Activated T-helper 1 cell treated with anti-CD3 and anti-CD28 coated beads, Interleukin-12 subunit alpha, Interleukin-12 subunit beta, Interleukin-2, Interleukin-4 antibody, amounts not matched to agents 30 ng/mL and 10 ng/mL and 1 ng/mL, durations not matched to agents 14 hours and 24 hours and 36 hours (primary cell): ENCODE data around the gene EPHB1. TPM values are rescaled to one million over a fixed set of nuclear protein-coding genes. Genes with fewer than 3 reads are reported as not detected.
"Not testable (repeated sequence)": the region's sequence is repeated elsewhere in the genome, so short reads cannot be mapped to it uniquely, and the experiment has no call there.

Experiments
- DNase-seq: peaks from one replicate; pipeline ENCODE4 v3.0.0; 2021; ENCODE audit warnings: low spot score
- H3K27ac Mint-ChIP-seq: one replicate; pipeline ENCODE4 v1.8.0; 2021; ENCODE audit warnings: mild to moderate bottlenecking, mixed read lengths
- H3K27me3 Mint-ChIP-seq: one replicate; pipeline ENCODE4 v1.8.0; 2022; ENCODE audit warnings: mild to moderate bottlenecking, moderate library complexity, mixed read lengths; ENCODE audit not compliant: insufficient read depth
- H3K36me3 Mint-ChIP-seq: one replicate; pipeline ENCODE4 v1.8.0; 2021; ENCODE audit warnings: low read depth, mixed read lengths
- H3K4me1 Mint-ChIP-seq: one replicate; pipeline ENCODE4 v1.8.0; 2021; ENCODE audit warnings: low read depth, mixed read lengths
- H3K4me3 Mint-ChIP-seq: one replicate; pipeline ENCODE4 v1.8.0; 2021; ENCODE audit warnings: mild to moderate bottlenecking, moderate library complexity, mixed read lengths
- H3K9me3 Mint-ChIP-seq: one replicate; pipeline ENCODE4 v1.8.0; 2021; ENCODE audit warnings: mixed read lengths
- intact Hi-C: fragments of 100-400 bp; cut with micrococcal nuclease; formaldehyde crosslinking; loops from one replicate; pipeline ENCODE4 v1.15.1; 2024
- total RNA-seq: library from RNA; stranded (reverse); gene quantifications from 2 replicates; pipeline ENCODE4 v1.2.3, GENCODE V29; 2022

EPHB1 gene
- total RNA-seq, 1 donor from 2014 or later = 5.2 TPM

DNA sequence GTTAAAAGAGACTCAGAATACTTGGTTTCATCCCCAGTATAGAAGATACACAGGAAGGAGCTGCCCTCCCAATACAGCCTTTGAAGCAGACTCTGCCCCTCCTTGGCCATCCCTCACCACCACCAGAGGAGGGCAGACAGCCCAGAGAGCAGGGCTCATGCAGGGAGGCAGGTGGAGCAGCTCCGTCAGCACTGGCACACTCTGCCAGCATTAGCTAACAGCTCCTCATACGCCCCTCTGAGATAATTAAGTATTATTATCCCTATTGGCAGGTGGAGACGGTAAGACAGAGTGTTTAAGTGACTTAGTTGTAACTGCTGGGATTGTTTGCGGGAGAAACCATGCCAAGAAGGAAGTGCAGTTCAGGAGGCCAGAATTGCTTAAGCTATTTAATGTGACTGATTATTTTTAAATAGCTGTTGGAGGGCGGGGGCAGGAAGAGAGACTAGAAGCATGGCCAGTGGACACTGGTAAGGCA, 434.0 kb downstream of the EPHB1 start:
- Mint-ChIP-seq H3K36me3 (no peaks in the 10 kb centered on the region), H3K4me1 (no peaks in the 10 kb centered on the region), H3K27me3 (no peaks in the 10 kb centered on the region), H3K4me3 (no peak overlapping the region), H3K27ac (no peak overlapping the region), H3K9me3 (peaks cover 4% of the 10 kb centered on the region)
- intact Hi-C loops = no loop called here
- DNase-seq = no peak

- no peak overlapping the region for H3K27ac Mint-ChIP-seq
- H3K9me3 Mint-ChIP-seq = peaks cover 4% of the 10 kb centered on the region
- H3K4me1 Mint-ChIP-seq = no peaks in the 10 kb centered on the region
- H3K36me3 Mint-ChIP-seq = no peaks in the 10 kb centered on the region
- no peak overlapping the region for H3K4me3 Mint-ChIP-seq
- no peaks in the 10 kb centered on the region for H3K27me3 Mint-ChIP-seq
- no peak for DNase-seq
- intact Hi-C loops = no loop called here
Measured at GRCh38 chr3:135231737-135232136, 436.7 kb downstream of the EPHB1 start.

DNA sequence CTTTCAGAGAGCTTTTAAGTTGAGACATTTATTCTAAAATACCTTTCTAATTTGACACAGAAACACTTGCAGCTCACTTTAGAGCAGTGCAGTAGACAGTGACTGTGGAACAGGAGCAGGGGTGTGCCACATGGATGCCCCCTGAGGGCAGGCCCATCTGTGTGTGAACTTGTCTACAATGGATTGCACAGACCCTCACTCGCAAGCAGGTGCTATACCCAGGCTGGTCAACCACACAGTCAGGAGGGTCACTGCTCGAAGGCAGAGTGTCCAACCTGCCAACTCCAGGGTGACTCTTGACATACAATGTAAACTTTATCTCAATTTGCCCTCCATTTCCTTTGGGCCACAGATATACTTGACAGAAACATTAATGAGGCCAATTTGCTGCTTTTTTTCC, 437.2 kb downstream of the EPHB1 start:
- H3K27me3 Mint-ChIP-seq = no peaks in the 10 kb centered on the region
- no peak overlapping the region for H3K4me3 Mint-ChIP-seq
- H3K9me3 Mint-ChIP-seq = peaks cover 4% of the 10 kb centered on the region
- intact Hi-C loops = no loop called here
- H3K4me1 Mint-ChIP-seq = no peaks in the 10 kb centered on the region
- H3K27ac Mint-ChIP-seq = no peak overlapping the region
- no peaks in the 10 kb centered on the region for H3K36me3 Mint-ChIP-seq
- DNase-seq = no peak

DNA sequence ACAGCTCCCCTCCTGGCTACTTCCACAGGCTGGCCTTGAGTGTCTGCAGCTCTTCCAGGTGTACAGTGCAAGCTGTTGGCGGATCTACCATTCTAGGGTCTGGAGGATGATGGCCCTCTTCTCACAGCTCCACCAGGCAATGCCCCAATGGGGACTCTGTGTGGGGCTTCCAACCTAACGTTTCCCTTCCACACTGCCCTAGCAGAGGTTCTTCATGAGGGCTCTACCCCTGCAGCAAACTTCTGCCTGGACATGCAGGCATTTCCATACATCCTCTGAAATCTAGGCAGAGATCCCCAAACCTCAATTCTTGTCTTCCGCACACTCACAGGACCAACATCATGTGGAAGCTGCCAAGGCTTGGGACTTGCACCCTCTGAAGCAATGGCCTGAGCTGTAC, 438.4 kb downstream of the EPHB1 start:
- H3K36me3 Mint-ChIP-seq, intact Hi-C loops, H3K27me3 Mint-ChIP-seq, H3K9me3 Mint-ChIP-seq, H3K4me3 Mint-ChIP-seq, H3K27ac Mint-ChIP-seq, H3K4me1 Mint-ChIP-seq, DNase-seq: not testable (repeated sequence)

- no peaks in the 10 kb centered on the region for H3K27me3 Mint-ChIP-seq
- intact Hi-C loops = no loop called here
- H3K36me3 Mint-ChIP-seq = no peaks in the 10 kb centered on the region
Measured at GRCh38 chr3:135235541-135235940, 440.5 kb downstream of the EPHB1 start.

DNA sequence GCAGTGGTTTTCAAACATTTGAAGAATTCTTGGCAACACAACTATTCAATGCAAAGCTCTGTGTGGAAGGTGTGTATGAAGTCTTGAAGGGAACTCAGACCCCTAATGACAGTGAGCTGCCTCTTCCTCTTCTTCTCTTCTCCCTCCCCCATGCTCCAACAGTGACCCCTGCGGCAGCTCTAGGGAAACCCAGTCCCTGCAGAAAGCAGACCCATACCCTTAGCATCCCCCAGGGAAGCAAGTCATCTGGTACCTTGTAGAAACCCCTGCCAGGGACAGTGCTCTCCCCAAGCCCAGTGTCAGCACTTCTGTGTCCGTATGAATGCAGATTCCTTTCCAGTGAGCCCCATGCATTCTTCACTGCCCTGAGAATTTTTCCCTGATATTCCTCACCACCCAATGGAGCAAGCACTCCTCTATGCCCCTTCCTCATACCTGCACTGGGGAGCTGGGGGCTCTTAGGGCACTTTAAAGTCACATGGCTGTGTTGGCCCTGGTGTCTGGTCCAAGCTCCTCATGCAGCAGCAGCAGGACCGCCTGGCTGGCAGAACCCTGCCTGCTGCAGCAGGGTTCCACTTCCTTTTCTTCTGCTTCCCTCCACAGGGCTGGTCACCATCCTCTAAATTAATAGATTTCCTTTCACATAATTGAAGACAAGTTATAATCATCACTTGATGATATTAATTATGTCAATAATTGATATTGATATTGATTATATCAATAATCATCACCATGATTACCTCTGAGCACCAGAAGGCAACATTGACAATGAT, 442.5 kb downstream of the EPHB1 start:
- intact Hi-C loops = no loop called here
- Mint-ChIP-seq H3K9me3 (peaks cover 2% of the 10 kb centered on the region), H3K4me1 (no peaks in the 10 kb centered on the region), H3K4me3 (no peak overlapping the region), H3K27me3 (no peaks in the 10 kb centered on the region), H3K27ac (no peak overlapping the region), H3K36me3 (no peaks in the 10 kb centered on the region)
- DNase-seq = no peak

More at GRCh38 chr3:135235541-135235940, 440.5 kb downstream of the EPHB1 start:
- Mint-ChIP-seq H3K4me3 (no peak overlapping the region), H3K9me3 (peaks cover 4% of the 10 kb centered on the region), H3K4me1 (no peaks in the 10 kb centered on the region), H3K27ac (no peak overlapping the region)
- DNase-seq = no peak

GRCh38 chr3:135238236-135238830, 443.3 kb downstream of the EPHB1 start:
- H3K4me1 Mint-ChIP-seq = no peaks in the 10 kb centered on the region
- no peaks in the 10 kb centered on the region for H3K36me3 Mint-ChIP-seq
- H3K9me3 Mint-ChIP-seq = no peaks in the 10 kb centered on the region
- H3K27me3 Mint-ChIP-seq = no peaks in the 10 kb centered on the region
- no peak overlapping the region for H3K27ac Mint-ChIP-seq
- intact Hi-C loops = no loop called here
- DNase-seq = no peak
- no peak overlapping the region for H3K4me3 Mint-ChIP-seq

- Mint-ChIP-seq H3K27ac (no peak overlapping the region), H3K4me3 (no peak overlapping the region), H3K9me3 (no peaks in the 10 kb centered on the region), H3K36me3 (no peaks in the 10 kb centered on the region), H3K27me3 (no peaks in the 10 kb centered on the region), H3K4me1 (no peaks in the 10 kb centered on the region)
- no peak for DNase-seq
- intact Hi-C loops = no loop called here
Measured at GRCh38 chr3:135238871-135239614, 444.0 kb downstream of the EPHB1 start.

GRCh38 chr3:135239615-135239884, 444.5 kb downstream of the EPHB1 start:
- intact Hi-C loops = no loop called here
- no peak overlapping the region for H3K4me3 Mint-ChIP-seq
- H3K36me3 Mint-ChIP-seq = no peaks in the 10 kb centered on the region
- no peak overlapping the region for H3K27ac Mint-ChIP-seq
- no peaks in the 10 kb centered on the region for H3K4me1 Mint-ChIP-seq
- no peaks in the 10 kb centered on the region for H3K27me3 Mint-ChIP-seq
- H3K9me3 Mint-ChIP-seq = no peaks in the 10 kb centered on the region
- no peak for DNase-seq

GRCh38 chr3:135240426-135240825, 445.4 kb downstream of the EPHB1 start:
- Mint-ChIP-seq H3K9me3 (no peaks in the 10 kb centered on the region), H3K27ac (no peak overlapping the region), H3K36me3 (no peaks in the 10 kb centered on the region), H3K27me3 (peaks cover 1% of the 10 kb centered on the region), H3K4me3 (no peak overlapping the region), H3K4me1 (no peaks in the 10 kb centered on the region)
- DNase-seq = no peak
- intact Hi-C loops = loop anchor here (5.0 kb wide), 1 partner anchor 443 kb away; the partner anchor contains the start of gene EPHB1

- no peak overlapping the region for H3K27ac Mint-ChIP-seq
- H3K9me3 Mint-ChIP-seq = no peaks in the 10 kb centered on the region
- no peaks in the 10 kb centered on the region for H3K36me3 Mint-ChIP-seq
- peaks cover 1% of the 10 kb centered on the region for H3K27me3 Mint-ChIP-seq
- intact Hi-C loops = loop anchor here (5.0 kb wide), 1 partner anchor 445 kb away; the partner anchor contains the start of gene EPHB1
- no peak overlapping the region for H3K4me3 Mint-ChIP-seq
- no peaks in the 10 kb centered on the region for H3K4me1 Mint-ChIP-seq
- DNase-seq = no peak
Measured at GRCh38 chr3:135242285-135242684, 447.2 kb downstream of the EPHB1 start.

GRCh38 chr3:135243616-135244015, 448.6 kb downstream of the EPHB1 start:
- Mint-ChIP-seq H3K9me3 (no peaks in the 10 kb centered on the region), H3K4me1 (no peaks in the 10 kb centered on the region), H3K27me3 (peaks cover 1% of the 10 kb centered on the region), H3K4me3 (no peak overlapping the region), H3K36me3 (no peaks in the 10 kb centered on the region), H3K27ac (no peak overlapping the region)
- intact Hi-C loops = loop anchor here (5.0 kb wide), 1 partner anchor 446 kb away; the partner anchor contains the start of gene EPHB1
- no peak for DNase-seq

DNA sequence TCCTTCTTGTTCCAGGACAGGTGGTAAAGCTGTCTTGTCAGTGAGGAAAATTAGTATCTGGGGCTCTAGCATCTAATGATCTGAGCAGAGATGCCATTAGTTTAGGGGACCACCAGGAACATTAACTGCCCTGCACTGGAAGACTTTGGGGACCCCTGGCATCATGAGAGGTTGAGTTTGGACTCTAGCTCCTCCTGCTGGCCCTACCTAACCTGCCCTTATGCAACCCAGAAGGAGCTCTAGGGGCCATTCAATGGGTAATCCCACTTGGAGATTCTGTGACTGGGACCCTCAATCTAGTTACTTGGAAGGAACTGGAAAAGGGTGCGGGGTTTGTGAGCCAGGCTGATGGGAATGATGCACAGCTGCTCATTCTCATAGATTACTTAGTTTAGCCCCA, 451.0 kb downstream of the EPHB1 start:
- intact Hi-C loops = no loop called here
- Mint-ChIP-seq H3K27ac (no peak overlapping the region), H3K9me3 (no peaks in the 10 kb centered on the region), H3K4me1 (no peaks in the 10 kb centered on the region), H3K36me3 (no peaks in the 10 kb centered on the region), H3K4me3 (no peak overlapping the region), H3K27me3 (peaks cover 1% of the 10 kb centered on the region)
- DNase-seq = no peak
